Adrenal gland (tissue), 12 donors: ENCODE measurements around the gene STARD7. TPM values are rescaled to one million over a fixed set of nuclear protein-coding genes. Genes with fewer than 3 reads are reported as not detected.
A peak's percentile ranks its signal among the peaks of the same experiment; 100 is the strongest.

ENCODE experiments used
- DNase-seq, 7 donors: peaks; one replicate each; pipeline ENCODE4 v3.0.0-alpha.2; 2019 to 2020
- H3K27ac ChIP-seq, 5 donors: fragments of 200-600 bp; sonication (generic) in 4 of 5; 1 replicate in 3 of 5; 2 replicates in 2 of 5; pipeline versions ENCODE4 v1.5.1 to v1.8.0; 2016 to 2020; ENCODE audit warnings: mild to moderate bottlenecking in 1 of 5
- H3K27me3 ChIP-seq: fragments of 200-600 bp; 2 replicates; pipeline ENCODE4 v1.8.0; 2021
- H3K36me3 ChIP-seq, 2 donors: fragments of 200-600 bp; replicated peaks in 1 of 2; 1 replicate in 1 of 2; 2 replicates in 1 of 2; pipeline versions ENCODE4 v1.5.1 to v1.8.0; 2018 to 2022
- H3K4me1 ChIP-seq, 2 donors: fragments of 200-600 bp; replicated peaks in 1 of 2; 1 replicate in 1 of 2; 2 replicates in 1 of 2; pipeline versions ENCODE4 v1.5.1 to v1.8.0; 2018 to 2021
- H3K4me3 ChIP-seq, 4 donors: fragments of 200-600 bp; sonication (generic) in 3 of 4; one replicate each; pipeline ENCODE4 v1.5.1; 2016 to 2018
- H3K9me3 ChIP-seq, 3 donors: fragments of 200-600 bp; sonication (generic) in 1 of 3; replicated peaks in 1 of 3; 1 replicate in 2 of 3; 2 replicates in 1 of 3; pipeline versions ENCODE4 v1.5.1 to v1.8.0; 2016 to 2021
- POLR2A ChIP-seq, 2 donors: fragments of 450-650 bp; IDR thresholded peaks; one replicate each; pipeline ENCODE4 v1.6.1; 2017; ENCODE audit warnings: antibody characterized with exemption in 2 of 2, mild to moderate bottlenecking in 2 of 2, moderate library complexity in 1 of 2
- whole genome bisulfite sequencing, 4 donors: extraction: QIAGEN DNeasy Blood & Tissue Kit in 2 of 4; methylation state at CpG; one replicate each; pipeline versions ENCODE4 v1.1.5 to v1.1.7; 2013 to 2017; 5-methylcytosine and 5-hydroxymethylcytosine counted together
- intact Hi-C, 2 donors: fragments of 100-400 bp; cut with DNase I; formaldehyde crosslinking; loops; one replicate each; pipeline versions ENCODE4 v1.14.1 to v1.15.0; 2022 to 2023
- polyA plus RNA-seq, 3 donors: library from polyadenylated mRNA; stranded (reverse); fragments of 200-250 nt in 2 of 3; fragments of 350-450 nt in 1 of 3; fragmentation: Illumina TruSeq in 1 of 3; extraction: RNeasy Lipid Tissue Mini Kit (QIAGEN cat#74804) in 1 of 3; gene quantifications; one replicate each; pipeline ENCODE4 v1.2.3, GENCODE V29; 2013 to 2014
- total RNA-seq, 9 donors: library from RNA; depleted of rRNA in 4 of 9; stranded (reverse); fragments of >200 nt in 4 of 9; fragments of 120-200 nt in 1 of 9; fragmentation: NEBNext Ultra II Directional in 1 of 9; extraction: Animal tissue kit (Norgen Biotek cat#: 25700) in 1 of 9; gene quantifications; one replicate each; pipeline versions ENCODE4 v1.1.0 to v1.2.4, GENCODE V29; 2013 to 2023
- TF ChIP-seq, protein P1 (sequence below), 6 experiments: fragments of 450-650 bp in 4 of 6; fragments of 200-600 bp in 2 of 6; sonication (generic) in 1 of 6; IDR thresholded peaks; 1 replicate in 5 of 6; 2 replicates in 1 of 6; pipeline versions ENCODE4 v1.5.1 to v1.8.0; 2016 to 2021; ENCODE audit warnings: antibody characterized with exemption in 6 of 6, mild to moderate bottlenecking in 2 of 6, moderate library complexity in 1 of 6
- donor health status: healthy with polysubstance abuse.
- donor health status: Bipolar disorder and iron deficiency.
- donor health status: DM: yes; HTN: yes; CAD: no.
- donor health status: DM: no; HTN: no; CAD: no.
- donor health status: DM: no; HTN: no; CAD: no.
- donor health status: DM: yes; HTN: yes; CAD: no.

STARD7 gene
- total and polyA plus RNA-seq, 12 donors: 37.8 to 209 (median 160) TPM

GRCh38 chr2:96139181-96139758, 69.4 kb downstream of the STARD7 start:
- no peak for DNase-seq
- no peaks in the 10 kb centered on the region for H3K27me3 ChIP-seq
- H3K4me3 ChIP-seq: no peak overlapping the region
- no peaks in the 10 kb centered on the region for H3K4me1 ChIP-seq
- intact Hi-C loops: loop anchor here (5.0 to 10.0 kb wide), 2 partner anchors 38 to 376 kb away; no protein-coding TSS in a partner anchor
- no peak overlapping the region for H3K27ac ChIP-seq
- no peaks in the 10 kb centered on the region for H3K9me3 ChIP-seq
- H3K36me3 ChIP-seq: no peaks in the 10 kb centered on the region
- WGBS, 4 donors: 78 to 88% (median 82%) methylated on average over 5 to 7 of the region's 7 CpGs
- no peak for TF ChIP-seq POLR2A (IDR thresholded peaks at IDR 0.05)
- TF ChIP-seq, protein P1, sequence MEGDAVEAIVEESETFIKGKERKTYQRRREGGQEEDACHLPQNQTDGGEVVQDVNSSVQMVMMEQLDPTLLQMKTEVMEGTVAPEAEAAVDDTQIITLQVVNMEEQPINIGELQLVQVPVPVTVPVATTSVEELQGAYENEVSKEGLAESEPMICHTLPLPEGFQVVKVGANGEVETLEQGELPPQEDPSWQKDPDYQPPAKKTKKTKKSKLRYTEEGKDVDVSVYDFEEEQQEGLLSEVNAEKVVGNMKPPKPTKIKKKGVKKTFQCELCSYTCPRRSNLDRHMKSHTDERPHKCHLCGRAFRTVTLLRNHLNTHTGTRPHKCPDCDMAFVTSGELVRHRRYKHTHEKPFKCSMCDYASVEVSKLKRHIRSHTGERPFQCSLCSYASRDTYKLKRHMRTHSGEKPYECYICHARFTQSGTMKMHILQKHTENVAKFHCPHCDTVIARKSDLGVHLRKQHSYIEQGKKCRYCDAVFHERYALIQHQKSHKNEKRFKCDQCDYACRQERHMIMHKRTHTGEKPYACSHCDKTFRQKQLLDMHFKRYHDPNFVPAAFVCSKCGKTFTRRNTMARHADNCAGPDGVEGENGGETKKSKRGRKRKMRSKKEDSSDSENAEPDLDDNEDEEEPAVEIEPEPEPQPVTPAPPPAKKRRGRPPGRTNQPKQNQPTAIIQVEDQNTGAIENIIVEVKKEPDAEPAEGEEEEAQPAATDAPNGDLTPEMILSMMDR (IDR thresholded peaks at IDR 0.05): no peak

- no peak within 1 kb of the TSS for H3K27ac ChIP-seq
- no peaks in the 10 kb centered on the region for H3K36me3 ChIP-seq
- intact Hi-C loops: loop anchor here (5.0 to 10.0 kb wide), 2 partner anchors 39 to 376 kb away; no protein-coding TSS in a partner anchor
- no peak within 1 kb of the TSS for H3K4me3 ChIP-seq
- TF ChIP-seq POLR2A (IDR thresholded peaks at IDR 0.05): no peak
- TF ChIP-seq, protein P1 (IDR thresholded peaks at IDR 0.05): peak; percentile 28 to 69 (median 54)
- DNase-seq: peak in 6 of 7 donors; percentile 44 to 66 (median 53)
- H3K4me1 ChIP-seq: no peaks in the 10 kb centered on the region
- no peaks in the 10 kb centered on the region for H3K9me3 ChIP-seq
- H3K27me3 ChIP-seq: no peaks in the 10 kb centered on the region
- 19 to 25% (median 21%) methylated on average over 11 to 17 of the region's 17 CpGs for WGBS, 4 donors
Observed at GRCh38 chr2:96138179-96139145, 70.2 kb downstream of the STARD7 start, which contains the start of gene ASTL. ASTL (minus strand) TSS chr2:96138502; CDS start chr2:96138436, 66 bp downstream.

DNA sequence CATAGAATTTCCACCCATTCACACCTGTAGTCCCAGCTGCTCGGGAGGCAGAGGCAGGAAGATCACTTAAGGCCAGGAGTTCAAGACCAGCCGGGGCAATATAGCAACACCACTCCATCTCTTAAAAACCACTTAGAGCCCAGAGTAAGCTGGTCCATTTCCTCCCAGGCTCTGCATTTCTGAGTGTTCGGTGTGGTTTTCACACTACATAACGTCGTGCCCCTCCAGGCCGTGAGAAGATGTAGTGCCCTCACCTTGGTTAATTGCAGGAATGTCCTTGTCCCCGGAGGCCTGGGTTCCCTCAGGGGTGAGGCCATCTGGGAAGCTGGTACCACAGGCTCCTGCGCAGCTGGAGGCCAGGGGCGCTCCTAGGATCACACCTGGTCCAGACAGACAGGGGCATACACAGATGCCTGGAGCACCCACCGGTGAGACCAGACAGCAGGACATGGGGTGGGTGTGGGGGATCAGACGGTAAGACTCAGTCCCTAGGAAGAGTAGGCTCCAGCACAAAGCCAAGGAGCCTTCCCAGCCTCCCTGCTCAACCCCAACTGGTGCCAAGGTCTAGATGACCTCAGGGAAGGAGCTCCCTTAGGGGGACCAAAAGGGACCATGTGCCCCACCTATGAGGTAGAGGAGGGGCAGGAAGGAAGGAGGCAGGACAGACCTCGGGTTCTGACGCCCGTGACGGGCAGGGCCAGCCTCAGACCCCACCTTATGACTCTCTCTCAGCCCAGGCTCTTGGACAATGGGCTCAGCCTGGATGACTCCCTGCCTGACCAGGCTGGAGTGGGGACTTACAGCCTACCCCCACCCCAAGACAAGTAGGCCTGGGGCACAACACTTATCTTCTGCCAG, 71.1 kb downstream of the STARD7 start:
- 67 to 77% (median 72%) methylated on average over 10 to 15 of the region's 15 CpGs for WGBS, 4 donors
- no peak for DNase-seq
- intact Hi-C loops: loop anchor here (5.0 to 10.0 kb wide), 2 partner anchors 40 to 377 kb away; no protein-coding TSS in a partner anchor
- Histone ChIP-seq H3K4me1 (no peaks in the 10 kb centered on the region), H3K36me3 (no peaks in the 10 kb centered on the region), H3K27me3 (no peaks in the 10 kb centered on the region), H3K9me3 (no peaks in the 10 kb centered on the region), H3K4me3 (no peak overlapping the region), H3K27ac (no peak overlapping the region)
- TF ChIP-seq POLR2A (IDR thresholded peaks at IDR 0.05): no peak
- TF ChIP-seq, protein P1 (IDR thresholded peaks at IDR 0.05): no peak
